Measurements from ENCODE around the gene FGR. TPM values are rescaled to one million over a fixed set of nuclear protein-coding genes. Genes with fewer than 3 reads are reported as not detected.

FGR gene
- total RNA-seq, 2 donors from 2014 or later = 17.0 to 21.5 TPM

- DNase-seq (ENCODE audit: low spot score) (no peak), ATAC-seq (ENCODE audit: insufficient number of reproducible peaks, low FRiP score, low read depth) (no peak)
- no peaks in the 10 kb centered on the region for H3K9me3 ChIP-seq
- H3K27me3 ChIP-seq (replicated peaks; ENCODE audit: insufficient read depth) = peaks cover 8% of the 10 kb centered on the region
- peak overlapping the region; percentile 22 to 28 for H3K27ac ChIP-seq
- H3K4me3 ChIP-seq = peak overlapping the region; percentile 71
- peaks cover 3 to 27% of the 10 kb centered on the region in 2 donors for H3K4me1 ChIP-seq (ENCODE audit: control insufficient read depth in 1 of 2, low read depth in 2 of 2)
- no peaks in the 10 kb centered on the region for H3K36me3 ChIP-seq
- no peak for TF ChIP-seq CTCF (IDR thresholded peaks at IDR 0.05)
These were observed 1.3 kb downstream of the FGR start for GRCh38 chr1:27633640-27634176.

DNA sequence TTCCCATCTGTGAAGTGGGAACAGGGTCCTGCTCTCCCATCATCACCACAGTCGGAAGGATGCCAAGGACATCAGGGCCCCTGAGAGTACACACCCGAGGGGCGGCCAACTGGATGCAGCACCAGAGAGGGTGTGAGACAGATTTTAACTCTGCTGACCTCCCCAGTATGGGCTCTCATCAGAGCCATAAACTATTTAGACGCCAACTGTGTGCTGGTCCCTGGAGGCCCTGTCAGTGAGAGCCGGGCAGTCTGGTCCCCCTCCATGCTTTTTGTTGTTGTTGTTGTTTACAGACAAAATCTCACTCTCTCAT is 1.7 kb downstream of the FGR start:
- DNase-seq (ENCODE audit: low spot score) (no peak), ATAC-seq (ENCODE audit: insufficient number of reproducible peaks, low FRiP score, low read depth) (no peak)
- Histone ChIP-seq H3K9me3 (no peaks in the 10 kb centered on the region), H3K4me1 (ENCODE audit: control insufficient read depth in 1 of 2, low read depth in 2 of 2) (peaks cover 6 to 27% of the 10 kb centered on the region in 2 donors), H3K27ac (no peak overlapping the region), H3K4me3 (peak overlapping the region; percentile 71), H3K27me3 (replicated peaks; ENCODE audit: insufficient read depth) (peaks cover 8% of the 10 kb centered on the region), H3K36me3 (no peaks in the 10 kb centered on the region)
- TF ChIP-seq CTCF (IDR thresholded peaks at IDR 0.05) = no peak

- Histone ChIP-seq H3K27me3 (replicated peaks; ENCODE audit: insufficient read depth) (peaks cover 8% of the 10 kb centered on the region), H3K9me3 (no peaks in the 10 kb centered on the region), H3K36me3 (no peaks in the 10 kb centered on the region), H3K27ac (peak overlapping the region in 1 of 2 donors; percentile 15), H3K4me1 (ENCODE audit: control insufficient read depth in 1 of 2, low read depth in 2 of 2) (peaks cover 6 to 27% of the 10 kb centered on the region in 2 donors), H3K4me3 (no peak overlapping the region)
- DNase-seq (ENCODE audit: low spot score) (no peak), ATAC-seq (ENCODE audit: insufficient number of reproducible peaks, low FRiP score, low read depth) (no peak)
- TF ChIP-seq CTCF (IDR thresholded peaks at IDR 0.05) = no peak
These were observed 2.3 kb downstream of the FGR start for GRCh38 chr1:27632387-27633297.

DNA sequence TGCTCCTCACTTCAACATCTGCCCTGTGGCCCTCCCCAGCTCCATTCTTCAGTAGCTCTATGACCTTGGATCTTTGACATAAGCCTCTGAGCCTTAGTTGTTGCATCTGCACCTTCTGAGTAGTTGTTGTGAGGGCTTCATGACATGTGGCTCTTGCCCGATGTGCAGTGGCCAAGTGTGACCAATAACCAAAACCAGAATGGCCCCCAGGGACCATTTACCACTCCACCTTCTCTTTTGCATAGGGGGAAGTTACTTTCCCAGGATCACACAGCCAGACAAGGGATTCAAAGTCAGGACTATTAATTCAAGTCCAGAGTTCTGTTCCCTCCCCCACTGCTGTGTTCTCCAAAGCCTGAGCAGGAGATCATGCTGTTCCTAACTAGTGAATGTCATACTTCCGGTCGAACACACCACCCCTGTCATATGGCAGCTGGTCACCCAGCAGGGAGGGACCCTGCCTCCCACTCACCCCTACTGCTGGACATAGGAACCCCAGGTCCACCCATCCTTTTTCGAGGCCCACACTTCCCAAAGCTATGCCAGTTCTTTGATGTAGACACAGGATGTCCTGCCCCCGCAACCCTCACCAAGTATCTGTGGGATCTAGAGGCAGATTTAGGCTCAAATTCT is 4.0 kb downstream of the FGR start:
- no peak for DNase-seq (ENCODE audit: low spot score)
- Histone ChIP-seq H3K4me1 (ENCODE audit: control insufficient read depth in 1 of 2, low read depth in 2 of 2) (peaks cover 6 to 27% of the 10 kb centered on the region in 2 donors), H3K27ac (peak overlapping the region in 1 of 2 donors; percentile 15)

More for the DNA sequence above, 4.0 kb downstream of the FGR start:
- ATAC-seq (ENCODE audit: insufficient number of reproducible peaks, low FRiP score, low read depth) = no peak
- TF ChIP-seq CTCF (IDR thresholded peaks at IDR 0.05) = no peak
- Histone ChIP-seq H3K9me3 (no peaks in the 10 kb centered on the region), H3K4me3 (no peak overlapping the region), H3K27me3 (replicated peaks; ENCODE audit: insufficient read depth) (peaks cover 8% of the 10 kb centered on the region), H3K36me3 (no peaks in the 10 kb centered on the region)
